ENCODE data around the gene STON2.

- TF ChIP-seq ZNF274 (IDR thresholded peaks at IDR 0.05; ENCODE audit: low read depth, low read length) = no peak
- peak; percentile 87 for TF ChIP-seq YY1 (IDR thresholded peaks at IDR 0.05; ENCODE audit: insufficient read depth, insufficient read length)
- TF ChIP-seq SUZ12 (IDR thresholded peaks at IDR 0.05; ENCODE audit: extremely low read depth, insufficient read depth, insufficient read length) = no peak
Observed at GRCh38 chr14:81220830-81221578, 179.1 kb downstream of the STON2 start, which contains the start of gene GTF2A1.

Measured in NT2/D1 (cell line).